OCI-LY7 (cell line): Measurements from ENCODE around the gene MUC4.

Experiments used
- EZH2phosphoT487 ChIP-seq: fragments of 200-600 bp; sonication (generic); IDR thresholded peaks from 2 replicates; pipeline ENCODE4 v1.6.1; 2018; ENCODE audit warnings: low read depth, borderline replicate concordance, mild to moderate bottlenecking, mixed run types, antibody characterized with exemption, low read length, moderate library complexity, mixed read lengths
- TF ChIP-seq, protein P1 (sequence below): fragments of 200-600 bp; sonication (generic); conservative IDR thresholded peaks from 2 replicates; pipeline ENCODE4 v1.5.1; 2014; ENCODE audit warnings: mild to moderate bottlenecking, antibody characterized with exemption, low read length, moderate library complexity, mixed read lengths

DNA sequence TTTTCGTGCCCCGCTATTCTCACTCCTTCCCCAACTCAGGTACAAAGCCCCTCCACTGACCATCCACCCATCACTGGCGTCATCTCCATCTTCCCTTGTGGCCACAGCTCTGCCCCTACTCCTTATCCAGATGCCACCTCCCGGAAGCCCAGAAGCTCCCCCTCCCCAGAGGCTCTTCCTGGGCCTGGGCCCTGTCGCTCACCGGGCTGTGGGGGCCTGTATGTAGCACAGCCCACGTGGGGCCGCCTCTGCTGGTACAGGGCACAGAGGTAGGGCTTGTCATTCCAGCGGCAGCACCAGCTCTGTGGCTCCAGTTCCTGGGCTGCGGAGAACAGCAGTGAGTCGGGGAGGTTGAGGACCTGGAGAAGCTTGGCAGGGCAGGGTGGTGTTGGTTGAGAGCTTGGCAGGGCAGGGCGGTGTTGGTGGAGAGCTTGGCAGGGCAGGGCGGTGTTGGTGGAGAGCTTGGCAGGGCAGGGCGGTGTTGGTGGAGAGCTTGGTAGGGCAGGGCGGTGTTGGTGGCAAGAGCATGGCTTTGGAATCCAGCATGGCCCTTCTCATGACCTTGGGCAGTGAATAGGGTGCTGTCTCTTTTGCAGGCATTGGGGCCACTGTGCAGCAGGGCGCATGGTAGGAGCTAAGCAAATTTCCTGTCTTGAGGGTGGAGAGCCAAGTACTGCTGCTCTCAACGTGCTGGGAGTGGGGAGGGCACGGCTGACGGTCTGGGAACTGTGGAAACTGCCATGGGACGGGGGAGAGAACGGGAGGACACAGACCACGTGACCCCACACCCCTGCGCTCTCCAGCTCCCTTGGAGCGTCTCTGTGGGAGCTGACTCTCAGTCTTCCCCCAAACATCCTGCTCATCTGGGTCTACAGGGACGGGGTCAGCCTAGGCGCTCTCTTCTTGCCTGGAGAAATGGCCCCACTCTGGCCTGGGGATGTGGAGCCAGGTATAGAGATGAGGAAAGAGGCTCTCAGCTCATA, 47.6 kb downstream of the MUC4 start:
- TF ChIP-seq, protein P1, sequence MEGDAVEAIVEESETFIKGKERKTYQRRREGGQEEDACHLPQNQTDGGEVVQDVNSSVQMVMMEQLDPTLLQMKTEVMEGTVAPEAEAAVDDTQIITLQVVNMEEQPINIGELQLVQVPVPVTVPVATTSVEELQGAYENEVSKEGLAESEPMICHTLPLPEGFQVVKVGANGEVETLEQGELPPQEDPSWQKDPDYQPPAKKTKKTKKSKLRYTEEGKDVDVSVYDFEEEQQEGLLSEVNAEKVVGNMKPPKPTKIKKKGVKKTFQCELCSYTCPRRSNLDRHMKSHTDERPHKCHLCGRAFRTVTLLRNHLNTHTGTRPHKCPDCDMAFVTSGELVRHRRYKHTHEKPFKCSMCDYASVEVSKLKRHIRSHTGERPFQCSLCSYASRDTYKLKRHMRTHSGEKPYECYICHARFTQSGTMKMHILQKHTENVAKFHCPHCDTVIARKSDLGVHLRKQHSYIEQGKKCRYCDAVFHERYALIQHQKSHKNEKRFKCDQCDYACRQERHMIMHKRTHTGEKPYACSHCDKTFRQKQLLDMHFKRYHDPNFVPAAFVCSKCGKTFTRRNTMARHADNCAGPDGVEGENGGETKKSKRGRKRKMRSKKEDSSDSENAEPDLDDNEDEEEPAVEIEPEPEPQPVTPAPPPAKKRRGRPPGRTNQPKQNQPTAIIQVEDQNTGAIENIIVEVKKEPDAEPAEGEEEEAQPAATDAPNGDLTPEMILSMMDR, result no peak
- no peak for TF ChIP-seq EZH2phosphoT487
